GM19467 (cell line): ENCODE data around the gene SLC31A1.

Source experiments
- ATAC-seq: cut with Tn5 transposase; IDR thresholded peaks from one replicate; pipeline ENCODE4 v1.9.1; 2021; ENCODE audit warnings: mild to moderate bottlenecking, moderate library complexity; ENCODE audit not compliant: unreplicated experiment

SLC31A1 gene

DNA sequence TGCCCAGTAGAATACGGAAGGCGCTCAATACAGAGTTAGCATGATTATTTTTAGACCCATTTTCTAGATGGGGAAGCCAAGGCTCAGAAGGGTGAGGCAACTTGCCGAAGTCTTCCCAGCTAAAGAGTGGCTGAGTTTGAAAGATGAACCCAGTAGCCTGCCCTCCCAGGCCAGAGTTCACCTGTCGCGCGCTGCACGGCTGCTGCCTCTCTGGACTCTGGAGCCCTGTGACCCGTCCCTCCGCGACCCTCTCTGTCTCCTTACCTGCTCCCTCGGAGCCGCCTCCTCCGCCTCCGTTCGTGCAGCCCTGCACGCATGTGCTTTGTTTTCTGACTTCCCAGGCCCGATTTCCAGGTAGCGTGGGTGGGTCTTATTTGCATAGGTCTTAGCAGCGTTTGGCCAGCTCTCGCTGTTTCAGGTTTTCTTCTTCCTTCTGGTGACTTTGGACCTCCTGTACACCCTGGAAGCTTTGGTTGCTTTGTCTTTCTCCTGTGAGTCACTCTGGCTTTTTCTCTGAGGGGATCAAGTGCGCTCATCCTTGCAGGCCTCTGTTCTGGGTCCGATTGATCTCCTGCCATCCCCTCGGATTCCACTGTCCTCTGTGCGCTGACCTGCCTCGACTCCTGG is 81.6 kb downstream of the SLC31A1 start, which contains the start of gene RNF183:
Gene RNF183, minus strand, starts transcription at position 585 of the 627 bp plus-strand sequence. CDS start 5,192 bp downstream, outside the sequence.
- ATAC-seq = no peak

DNA sequence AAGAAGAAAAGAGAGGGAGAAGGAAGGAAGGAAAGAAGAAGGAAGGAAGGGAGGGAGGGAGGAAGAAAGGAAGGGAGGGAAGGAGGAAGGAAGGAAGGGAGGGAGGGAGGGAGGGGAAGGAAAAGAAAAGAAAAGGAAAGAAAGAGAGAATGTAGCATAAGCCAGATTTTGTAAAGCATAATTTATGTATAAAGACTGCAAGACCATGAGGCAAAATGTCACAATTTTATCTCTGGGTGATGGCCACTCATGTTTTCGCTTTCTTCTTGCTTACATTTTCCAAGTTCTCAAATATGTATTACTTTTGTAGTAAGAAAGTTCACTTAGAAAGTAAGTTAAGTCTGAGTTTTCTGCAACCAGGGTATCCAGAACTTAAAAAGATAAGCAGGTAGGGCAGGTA is 85.2 kb downstream of the SLC31A1 start:
- no peak for ATAC-seq

DNA sequence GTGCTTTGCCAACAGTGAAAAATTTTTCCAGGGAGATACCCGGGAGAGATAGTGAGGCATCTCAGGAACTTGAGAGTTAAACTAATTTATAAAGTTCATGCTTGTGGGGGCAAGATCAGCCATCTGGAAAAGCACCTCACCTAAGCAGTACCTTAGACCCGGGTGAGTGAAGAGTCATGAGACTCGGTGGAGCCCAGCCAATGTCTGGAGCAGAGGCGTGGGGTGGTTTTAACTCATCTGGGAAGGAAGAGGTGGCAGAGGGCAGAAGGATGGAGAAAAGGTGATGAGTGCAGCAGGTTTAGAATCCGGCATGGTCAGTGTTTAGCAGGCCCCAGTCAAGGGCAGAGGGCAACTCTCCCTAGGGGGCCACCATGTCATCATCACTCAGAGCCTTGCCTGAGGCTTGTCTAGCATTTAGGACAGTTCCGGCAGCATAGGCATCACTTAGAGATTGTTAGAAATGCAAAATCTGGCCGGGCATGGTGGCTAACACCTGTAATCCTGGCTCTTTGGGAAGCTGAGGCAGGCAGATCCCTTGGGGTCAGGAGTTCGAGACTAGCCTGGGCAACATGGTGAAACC is 86.1 kb downstream of the SLC31A1 start:
- no peak for ATAC-seq

DNA sequence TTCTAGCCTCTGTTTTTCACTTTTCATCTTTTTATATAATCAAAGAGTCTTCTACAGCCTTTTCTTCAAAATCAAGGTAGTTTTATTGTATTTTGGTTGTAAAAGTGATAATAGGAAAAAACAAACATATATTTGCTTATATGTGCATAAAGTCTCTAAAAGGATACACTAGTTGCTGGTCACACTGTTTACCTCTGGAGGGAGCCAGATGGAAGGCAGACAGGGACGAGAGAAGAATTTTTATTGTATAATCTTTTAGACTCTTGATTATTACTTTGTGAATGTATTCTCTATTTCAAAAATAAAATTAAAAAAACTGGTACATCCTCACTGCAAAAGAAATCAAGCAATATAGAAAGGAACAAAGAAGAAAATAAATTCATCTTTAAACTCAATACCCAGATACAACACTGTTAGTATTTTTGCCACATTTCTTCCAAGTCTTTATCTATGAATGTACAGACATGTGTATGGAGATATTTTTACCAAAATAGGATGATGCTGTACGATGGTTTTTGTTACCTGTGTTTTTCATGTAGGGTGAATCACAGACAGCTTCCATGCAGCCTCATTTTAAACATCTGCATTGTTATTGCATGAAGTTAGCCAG is 88.0 kb downstream of the SLC31A1 start:
- no peak for ATAC-seq

DNA sequence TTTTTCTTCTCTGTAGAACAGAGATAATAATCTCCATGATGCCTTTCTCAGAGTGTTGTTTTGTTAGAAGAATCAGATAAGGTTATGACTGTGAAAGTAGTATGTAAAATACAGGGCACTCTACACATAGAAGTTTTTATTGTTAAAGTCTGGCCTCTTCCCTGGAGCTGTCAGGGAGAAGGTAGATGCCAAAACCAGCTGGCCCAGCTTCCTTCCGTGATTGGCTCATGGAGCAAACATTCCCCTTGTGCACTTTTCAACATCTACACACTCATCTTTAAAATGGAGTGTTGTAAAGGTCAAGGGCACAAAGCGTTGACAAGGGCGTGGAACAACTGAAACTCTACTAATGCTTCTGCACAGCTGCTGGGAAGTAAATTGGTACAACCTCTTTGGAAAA is 89.2 kb downstream of the SLC31A1 start:
- no peak for ATAC-seq

DNA sequence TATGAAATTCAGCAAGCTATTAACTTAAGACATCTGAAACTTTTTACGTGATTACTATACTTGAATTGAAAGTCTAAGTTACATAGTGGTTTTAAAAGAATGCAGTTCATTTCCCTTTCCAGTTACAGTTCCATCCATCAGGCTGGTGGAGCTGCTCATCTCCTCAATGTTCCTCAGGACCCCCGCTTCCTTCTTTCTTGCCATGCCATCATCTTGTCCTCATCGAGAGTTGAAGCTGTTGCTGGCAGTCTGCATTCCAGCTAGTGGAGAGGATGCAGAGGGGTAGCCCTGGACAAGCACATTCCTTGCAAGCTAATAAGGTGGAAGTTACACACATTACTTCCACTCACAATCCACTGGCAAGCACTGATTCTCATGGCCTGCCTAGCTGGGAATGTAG is 90.6 kb downstream of the SLC31A1 start:
- ATAC-seq = no peak

DNA sequence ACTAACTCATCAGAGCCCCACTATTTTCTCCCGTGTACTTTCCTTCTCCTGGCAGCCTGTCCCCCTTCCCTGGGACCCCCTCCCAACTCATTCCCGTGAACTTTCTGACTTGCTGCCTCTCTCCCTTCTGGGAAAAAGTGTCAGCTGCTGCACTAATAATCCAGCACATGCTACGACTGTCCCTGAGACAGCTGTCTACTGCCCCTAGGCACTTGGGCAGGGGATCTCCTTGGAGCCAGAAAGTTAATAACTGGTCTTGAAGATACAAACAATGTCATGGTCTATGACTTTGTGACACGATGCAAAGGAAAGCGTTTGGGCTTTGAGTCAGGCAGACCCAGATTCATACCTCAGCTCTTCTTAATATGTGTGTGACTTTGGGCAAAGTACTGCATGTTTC is 91.9 kb downstream of the SLC31A1 start:
- ATAC-seq = no peak
